Thyroid gland (tissue), 4 donors: ENCODE data around the gene NRG3.

Experiments
- CTCF ChIP-seq, 6 experiments: fragments of 200-600 bp in 3 of 6; fragments of 450-650 bp in 3 of 6; sonication (generic) in 3 of 6; IDR thresholded peaks; one replicate each; pipeline ENCODE4 v1.5.1; 2016 to 2019; ENCODE audit warnings: antibody characterized with exemption in 6 of 6, mild to moderate bottlenecking in 2 of 6, inconsistent platforms in 1 of 6, moderate library complexity in 1 of 6
- POLR2A ChIP-seq, 2 donors: fragments of 450-650 bp; IDR thresholded peaks; one replicate each; pipeline ENCODE4 v1.6.1; 2017; ENCODE audit warnings: antibody characterized with exemption in 2 of 2, mild to moderate bottlenecking in 2 of 2, moderate library complexity in 1 of 2

GRCh38 chr10:82543631-82544030, 668.6 kb downstream of the NRG3 start:
- TF ChIP-seq CTCF (IDR thresholded peaks at IDR 0.05) (no peak), POLR2A (IDR thresholded peaks at IDR 0.05) (no peak)
